ENCODE results near the gene WDR53.
"Not testable (repeated sequence)": the region's sequence is repeated elsewhere in the genome, so short reads cannot be mapped to it uniquely, and the experiment has no call there.

WDR53 gene

DNA sequence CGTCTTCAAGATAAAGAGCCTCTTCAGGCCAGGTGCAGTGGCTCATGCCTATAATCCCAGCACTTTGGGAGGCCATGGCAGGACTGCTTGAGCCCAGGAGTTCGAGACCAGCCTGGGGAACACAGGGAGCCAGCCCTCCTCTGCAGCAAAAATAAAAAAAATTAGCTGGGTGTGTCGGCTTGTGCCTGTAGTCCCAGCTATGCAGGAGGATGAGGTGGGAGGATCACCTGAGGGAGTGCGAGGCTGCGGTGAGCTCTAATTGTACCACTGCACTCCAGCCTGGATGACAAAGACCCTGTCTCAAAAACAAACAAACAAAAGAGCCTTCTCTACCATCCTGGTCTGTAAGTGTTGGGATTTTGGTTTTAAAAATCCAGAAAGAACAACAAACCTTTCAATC, 11.1 kb downstream of the WDR53 start:
- no peak for DNase-seq

DNA sequence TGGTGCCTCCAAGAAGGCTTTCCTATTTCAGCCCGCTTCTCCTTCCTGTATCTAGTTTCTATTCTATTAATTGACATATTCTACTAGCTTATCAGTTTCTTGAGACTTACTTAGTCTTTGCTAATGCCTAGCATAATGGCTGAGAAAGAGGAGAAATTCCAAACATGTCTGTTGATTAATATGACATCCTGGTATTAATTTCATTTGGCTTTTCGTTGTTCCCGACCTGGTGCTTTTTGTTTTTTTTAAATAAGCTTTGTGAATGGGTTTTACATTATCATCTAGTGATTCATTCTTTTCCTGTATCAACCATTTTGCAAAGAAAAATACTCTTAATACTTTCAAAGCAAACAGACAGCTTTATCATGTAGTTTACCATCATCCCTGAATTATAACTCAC, 13.1 kb downstream of the WDR53 start:
- no peak for DNase-seq

DNA sequence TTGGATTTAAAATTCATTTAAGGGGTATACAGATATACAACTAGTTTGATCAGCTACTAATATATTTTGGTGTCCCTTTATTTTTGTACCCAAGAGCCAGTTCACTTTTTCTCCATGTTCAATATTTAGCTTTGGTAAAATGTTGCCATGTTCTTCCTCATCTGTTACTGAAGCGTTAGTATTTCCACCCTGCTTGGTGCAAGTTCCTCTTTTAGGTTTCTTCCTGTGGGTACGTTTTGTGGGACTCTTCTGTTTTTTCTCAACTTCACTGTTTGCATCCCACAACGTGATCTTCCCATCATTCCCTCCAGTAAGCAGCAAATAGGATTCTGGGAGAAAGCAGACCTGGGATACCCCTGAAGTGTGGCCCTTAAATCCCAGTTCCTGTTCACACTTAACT, 14.1 kb downstream of the WDR53 start:
- DNase-seq = no peak

DNA sequence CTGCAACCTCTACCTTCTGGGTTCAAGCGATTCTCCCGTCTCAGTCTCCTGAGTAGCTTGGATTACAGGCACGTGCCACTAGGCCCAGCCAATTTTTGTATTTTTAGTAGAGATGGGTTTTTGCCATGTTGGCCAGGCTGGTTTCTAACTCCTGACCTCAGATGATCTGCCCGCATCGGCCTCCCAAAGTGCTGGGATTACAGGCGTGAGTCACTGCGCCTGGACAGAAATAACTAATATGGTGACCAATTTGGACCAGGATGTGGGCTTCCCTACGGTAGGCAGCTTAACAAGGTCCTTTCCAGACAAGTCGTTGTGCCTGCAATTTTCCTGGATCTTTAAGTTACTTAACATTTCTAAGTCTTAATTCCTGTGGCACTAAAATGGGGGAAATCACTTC, 14.8 kb downstream of the WDR53 start:
- DNase-seq = no peak

DNA sequence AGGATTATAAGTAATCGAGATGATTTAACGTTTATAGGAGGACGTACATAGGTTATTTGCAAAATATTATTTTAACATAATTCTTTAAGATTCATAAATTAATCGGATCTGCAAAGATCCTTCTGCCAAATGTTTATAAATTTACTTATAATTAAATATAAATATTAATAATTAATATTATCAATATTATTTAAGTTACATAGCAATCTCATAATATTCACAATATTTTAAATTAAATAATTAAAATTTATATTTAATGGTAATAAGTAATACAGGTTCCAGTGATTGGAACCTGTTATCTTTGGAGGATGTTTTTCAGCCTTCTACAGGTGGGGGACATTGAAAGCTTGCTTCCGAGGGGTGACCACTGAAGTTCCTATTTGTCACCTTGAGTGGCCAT, 16.1 kb downstream of the WDR53 start:
- no peak for DNase-seq

DNA sequence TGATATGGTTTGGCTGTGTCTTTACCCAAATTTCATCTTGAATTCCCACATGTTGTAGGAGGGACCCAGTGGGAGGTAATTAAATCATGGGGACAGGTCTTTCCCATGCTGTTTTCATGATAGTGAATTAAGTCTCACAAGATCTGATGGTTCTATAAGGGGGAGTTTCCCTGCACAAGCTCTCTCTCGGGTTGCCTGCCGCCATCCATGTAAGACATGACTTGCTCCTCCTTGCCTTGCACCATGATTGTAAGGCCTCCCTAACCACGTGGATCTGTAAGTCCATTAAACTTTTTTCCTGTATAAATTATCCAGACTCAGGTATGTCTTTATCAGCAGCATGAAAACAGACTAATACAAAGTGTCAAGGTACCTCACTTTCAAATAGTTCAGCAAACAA, 18.2 kb downstream of the WDR53 start:
- DNase-seq = not testable (repeated sequence)

DNA sequence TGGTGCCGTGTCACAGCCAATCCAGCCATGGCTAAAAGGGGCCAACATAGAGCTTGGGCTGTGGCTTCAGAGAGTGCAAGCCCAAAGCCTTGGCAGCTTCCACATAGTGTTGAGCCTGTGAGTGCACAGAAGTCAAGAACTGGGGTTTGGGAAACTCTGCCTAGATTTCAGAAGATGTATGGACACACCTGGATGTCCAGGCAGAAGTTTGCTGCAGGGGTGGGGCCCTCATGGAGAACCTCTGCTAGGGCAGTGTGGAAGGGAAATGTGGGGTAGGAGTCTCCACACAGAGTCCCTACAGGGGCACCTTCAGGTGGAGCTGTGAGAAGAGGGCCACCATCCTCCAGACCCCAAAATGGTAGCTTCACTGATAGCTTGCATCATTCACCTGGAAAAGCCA, 19.0 kb downstream of the WDR53 start:
- DNase-seq = not testable (repeated sequence)

DNA sequence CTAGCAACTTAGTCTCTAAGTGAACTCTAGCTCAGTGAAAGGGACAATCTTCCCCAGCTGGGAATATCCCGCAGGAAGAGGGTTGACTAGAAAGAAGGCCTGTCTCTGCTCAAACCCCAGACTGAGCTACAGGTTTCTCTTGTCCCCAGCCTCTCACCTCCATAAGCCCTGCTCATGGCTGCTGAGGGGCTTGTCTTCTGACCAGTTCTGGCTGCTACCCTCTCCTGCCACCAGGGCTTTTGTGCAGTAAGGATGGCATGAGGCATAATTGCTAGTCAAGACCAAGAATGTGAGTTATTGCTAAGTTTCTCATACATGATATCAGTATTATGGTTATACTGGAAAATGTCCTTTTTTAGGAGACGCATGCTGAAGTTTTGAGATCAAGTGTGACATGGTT, 21.3 kb downstream of the WDR53 start:
- no peak for DNase-seq

DNA sequence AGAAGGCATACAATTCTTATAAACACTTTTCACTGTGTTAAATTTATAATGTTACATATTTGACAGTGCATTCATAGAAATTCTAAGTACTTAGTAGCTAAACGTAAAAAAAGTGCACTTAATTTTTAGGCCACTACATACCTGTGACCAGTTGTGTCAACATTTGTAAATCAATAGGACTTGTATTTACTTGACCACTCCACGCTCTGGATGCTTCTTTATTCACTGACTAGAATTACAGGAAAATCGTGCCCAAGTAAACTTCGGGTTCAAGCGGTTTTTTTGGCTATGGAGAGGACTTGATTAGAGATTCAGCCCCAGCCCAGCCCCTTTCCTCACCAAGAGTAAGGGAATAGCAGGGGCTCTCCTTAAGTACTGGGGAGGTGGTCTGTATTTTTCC, 21.8 kb downstream of the WDR53 start:
- no peak for DNase-seq

DNA sequence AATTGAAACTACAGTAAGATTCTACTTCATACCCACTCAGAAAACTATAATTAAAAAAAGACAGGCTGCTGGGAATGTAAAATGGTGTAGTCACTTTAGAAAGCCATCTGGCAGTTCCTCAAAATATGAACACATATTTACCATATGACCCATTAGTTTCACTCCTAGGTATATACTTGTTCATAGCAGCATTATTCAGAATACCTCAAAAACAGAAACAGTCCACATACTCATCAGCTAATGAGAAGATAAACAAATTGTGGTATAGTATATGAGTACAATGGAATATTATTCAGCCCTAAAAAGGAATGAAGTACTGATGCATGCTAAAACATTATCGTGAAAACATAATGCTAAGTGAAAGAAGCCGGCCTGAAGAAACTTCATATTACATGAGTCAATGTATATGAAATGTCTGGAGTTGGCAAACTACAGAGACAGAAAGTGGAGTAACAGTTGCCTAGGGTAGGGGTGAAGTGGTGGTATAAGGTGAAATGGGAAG, 23.8 kb downstream of the WDR53 start:
- no peak for DNase-seq

DNA sequence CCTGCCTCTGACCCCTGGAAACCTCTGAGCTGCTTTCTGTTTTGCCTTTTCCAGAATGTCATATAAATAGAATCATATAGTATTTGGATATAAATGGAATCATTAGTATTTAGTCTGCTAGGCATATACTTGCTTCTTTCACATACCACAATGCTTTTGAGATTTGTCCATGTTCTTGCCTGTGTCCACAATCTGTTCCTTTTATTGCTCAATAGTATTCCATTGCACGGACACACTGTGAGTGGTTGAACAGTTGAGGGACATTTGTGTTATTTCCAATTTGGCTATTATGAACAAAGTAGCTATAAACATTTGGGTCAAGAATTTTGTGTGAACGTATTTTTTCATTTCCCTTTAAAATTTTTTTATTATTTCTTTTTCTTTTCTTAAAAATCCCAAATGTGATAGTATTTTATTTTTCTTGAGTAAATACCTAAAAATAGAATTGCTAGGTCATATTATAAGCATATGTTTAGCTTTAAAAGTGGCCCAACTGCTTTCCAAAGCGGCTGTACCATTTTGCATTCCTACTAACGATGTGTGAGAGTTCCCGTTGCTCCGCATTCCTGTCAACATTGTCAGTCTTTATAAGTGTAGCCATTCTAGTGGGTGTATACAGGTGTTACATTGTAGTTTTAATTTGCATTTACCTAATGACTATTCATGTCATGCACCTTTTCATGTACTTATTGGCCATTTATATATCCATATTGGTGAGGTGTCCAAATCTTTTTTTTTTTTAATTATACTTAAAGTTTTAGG, 26.5 kb downstream of the WDR53 start:
- no peak for DNase-seq

DNA sequence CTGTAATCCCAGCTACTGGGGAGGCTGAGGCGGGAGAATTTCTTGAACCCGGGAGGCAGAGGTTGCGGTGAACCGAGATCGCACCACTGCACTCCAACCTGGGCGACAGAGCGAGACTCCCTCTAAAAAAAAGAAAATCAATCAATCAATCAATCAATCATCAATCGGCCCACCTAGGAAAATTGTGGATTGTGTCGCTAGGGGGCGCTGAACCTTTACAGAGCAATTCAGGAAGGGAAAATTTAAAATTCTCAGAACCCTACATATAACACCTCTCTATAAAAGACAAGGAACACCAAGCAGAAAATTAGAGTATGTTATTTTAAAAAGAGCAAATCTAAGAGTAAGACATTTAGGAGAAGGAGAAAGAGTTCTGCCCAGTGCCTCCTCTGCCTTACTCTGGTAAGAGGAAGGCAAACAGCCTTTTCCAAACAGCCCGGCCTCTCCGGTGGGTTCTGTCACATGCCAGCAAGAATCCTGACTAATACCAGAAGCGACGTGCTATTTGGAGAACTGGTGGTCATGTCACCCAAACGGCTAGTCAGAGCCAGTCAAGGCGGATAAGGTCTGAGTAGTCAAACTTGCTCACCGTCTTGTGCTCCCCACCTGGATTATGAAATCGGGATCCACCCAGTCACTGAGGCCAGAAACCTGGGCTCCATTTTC, 30.9 kb downstream of the WDR53 start:
- DNase-seq = no peak

DNA sequence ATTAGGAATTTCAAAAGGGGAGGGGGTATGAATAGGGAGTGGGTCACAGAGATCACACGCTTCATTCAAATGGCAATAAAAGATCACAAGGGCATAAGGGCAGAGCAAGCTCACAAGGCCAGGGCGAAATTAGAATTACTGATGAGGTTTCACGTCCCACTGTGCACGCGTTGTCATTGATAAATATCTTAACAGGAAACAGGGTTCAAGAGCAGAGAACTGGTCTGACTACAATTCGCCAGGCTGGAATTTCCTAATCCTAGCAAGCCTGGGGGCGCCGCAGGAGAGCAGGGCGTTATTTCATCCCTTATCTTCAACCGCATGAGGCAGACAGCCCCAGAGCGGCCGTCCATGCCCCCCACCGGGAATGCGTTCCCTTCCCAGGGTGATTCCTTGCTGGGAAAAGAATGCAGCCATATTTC, 35.1 kb downstream of the WDR53 start:
- DNase-seq = peak; percentile 60

DNA sequence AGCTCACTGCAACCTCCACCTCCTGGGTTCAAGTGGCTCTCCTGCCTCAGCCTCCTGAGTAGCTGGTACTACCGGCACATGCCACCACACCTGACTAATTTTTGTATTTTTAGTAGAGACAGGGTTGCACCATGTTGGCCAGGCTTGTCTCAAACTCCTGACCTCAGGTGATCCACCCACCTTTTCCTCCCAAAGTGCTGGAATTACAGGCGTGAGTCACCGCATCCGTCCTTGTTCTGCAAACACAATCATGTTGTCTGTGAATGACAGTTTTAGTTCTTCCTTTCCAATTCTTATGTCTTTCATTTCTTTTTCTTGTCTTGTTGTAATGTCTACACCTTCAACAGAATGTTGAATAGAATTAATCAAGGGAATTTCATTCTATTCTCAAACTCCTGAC, 36.9 kb downstream of the WDR53 start:
- DNase-seq = no peak

DNA sequence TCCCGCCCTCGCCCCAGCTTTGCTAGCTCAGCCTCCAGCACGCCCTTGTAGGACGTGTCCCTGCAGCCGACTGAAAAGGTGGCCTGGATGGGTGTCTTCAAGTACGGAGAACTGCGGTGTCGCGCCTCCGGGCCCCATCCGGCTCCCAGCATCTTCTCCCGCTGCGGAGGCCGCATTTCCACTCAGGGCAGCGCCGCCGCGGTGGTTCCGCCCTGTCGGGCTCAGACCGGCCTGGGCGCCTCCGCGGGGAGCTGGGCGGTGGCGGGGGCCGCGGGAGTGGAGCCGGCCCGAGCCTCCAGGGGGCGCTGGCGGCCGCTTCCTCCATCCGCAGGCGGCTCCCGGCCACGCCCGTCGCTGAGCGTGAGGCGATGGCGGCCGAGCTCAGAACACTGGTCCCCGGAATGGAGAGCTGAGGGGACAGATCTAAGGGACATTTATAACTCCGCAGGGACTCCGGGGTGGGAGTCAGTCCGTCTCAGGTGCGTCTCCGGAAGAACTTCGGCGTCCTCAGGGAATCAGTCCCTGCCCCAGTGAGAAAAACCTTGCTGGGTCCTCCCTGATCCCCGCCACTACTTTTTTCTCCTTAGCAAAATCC, 39.6 kb downstream of the WDR53 start:
- DNase-seq = peak; percentile 81

DNA sequence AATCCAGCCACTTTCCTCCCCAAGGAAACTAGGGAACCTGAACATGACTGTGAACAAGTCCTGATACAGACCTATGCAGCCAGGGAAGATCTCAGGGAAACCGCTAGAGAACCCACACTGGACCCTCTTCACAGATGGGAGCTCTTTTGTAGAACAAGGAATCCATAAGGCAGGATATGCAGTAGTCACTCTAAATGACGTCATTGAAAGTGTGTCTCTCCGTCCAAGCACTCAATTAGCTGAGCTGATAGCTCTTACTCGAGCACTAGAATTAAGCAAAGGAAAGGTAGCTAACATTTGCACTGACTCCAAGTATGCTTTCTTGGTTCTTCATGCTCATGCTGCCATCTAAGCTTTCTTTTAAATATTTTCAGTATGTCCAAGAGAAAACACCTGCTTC, 43.2 kb downstream of the WDR53 start:
- DNase-seq = no peak

DNA sequence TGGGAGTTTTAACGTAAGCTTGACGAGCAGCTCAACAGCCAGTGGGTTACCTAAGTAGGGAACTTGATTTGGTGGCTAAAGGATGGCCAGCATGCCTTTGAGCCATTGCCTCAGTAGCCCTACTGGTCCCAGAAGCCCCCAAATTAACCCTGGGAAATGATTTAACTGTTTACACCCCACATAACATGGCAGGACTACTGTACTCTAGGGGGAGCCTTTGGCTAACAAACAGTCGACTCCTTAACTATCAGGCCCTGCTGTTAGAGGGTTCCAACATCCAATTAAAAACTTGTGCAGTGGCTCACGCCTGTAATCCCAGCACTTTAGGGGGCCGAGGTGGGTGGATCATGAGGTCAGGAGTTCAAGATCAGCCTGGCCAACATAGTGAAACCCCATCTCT, 43.8 kb downstream of the WDR53 start:
- DNase-seq = no peak

DNA sequence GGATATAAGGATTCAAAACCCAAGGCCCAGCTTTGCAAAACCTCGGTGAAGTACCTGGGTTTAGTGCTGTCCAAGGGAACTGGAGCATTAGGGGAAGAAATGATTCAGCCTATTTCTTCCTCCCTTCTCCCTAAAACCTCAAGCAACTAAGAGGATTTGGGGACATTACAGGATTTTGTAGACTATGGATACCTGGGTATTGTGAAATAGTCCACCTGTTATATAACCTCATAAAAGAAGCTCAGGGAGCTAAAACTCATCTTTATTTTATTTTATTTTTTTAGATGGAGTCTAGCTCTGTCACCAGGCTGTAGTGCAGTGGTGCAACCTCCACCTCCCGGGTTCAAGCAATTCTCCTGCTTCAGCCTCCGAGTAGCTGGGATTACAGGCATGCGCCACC, 44.5 kb downstream of the WDR53 start:
- no peak for DNase-seq

DNA sequence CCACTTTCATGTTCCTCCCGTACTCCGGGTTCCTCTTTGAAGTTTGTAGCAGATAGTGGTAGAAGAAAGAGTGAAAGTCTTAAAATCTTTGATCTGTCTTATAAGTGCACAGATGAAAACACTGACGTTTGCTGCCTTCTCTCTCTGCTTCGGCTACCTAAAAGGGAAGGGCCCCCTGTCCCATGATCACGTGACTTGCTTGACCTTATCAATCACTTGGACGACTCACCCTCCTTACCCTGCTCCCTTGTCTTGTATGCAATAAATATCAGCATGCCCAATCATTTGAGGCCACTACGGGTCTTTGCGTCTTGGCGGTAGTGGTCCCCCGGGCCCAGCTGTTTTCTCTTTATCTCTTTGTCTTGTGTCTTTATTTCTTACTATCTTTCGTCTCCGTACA, 47.1 kb downstream of the WDR53 start:
- not testable (repeated sequence) for DNase-seq

DNA sequence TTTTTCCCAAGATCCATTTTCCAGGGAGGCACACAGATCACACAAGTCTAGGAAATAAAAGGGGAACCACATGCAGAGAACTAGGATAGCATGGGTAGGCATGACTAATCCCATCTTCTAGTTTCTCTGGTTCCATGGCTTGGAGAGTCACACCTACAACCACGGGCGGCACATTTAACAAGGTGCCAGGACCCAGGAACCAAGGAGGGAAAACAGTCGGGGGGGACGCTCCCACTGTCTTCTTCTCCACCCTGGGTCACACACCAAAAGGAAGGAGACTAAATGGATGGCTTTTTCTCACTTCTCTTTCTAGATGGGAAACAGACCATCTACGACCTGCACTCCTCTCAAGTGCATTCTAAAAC, 48.7 kb downstream of the WDR53 start:
- DNase-seq = no peak

DNA sequence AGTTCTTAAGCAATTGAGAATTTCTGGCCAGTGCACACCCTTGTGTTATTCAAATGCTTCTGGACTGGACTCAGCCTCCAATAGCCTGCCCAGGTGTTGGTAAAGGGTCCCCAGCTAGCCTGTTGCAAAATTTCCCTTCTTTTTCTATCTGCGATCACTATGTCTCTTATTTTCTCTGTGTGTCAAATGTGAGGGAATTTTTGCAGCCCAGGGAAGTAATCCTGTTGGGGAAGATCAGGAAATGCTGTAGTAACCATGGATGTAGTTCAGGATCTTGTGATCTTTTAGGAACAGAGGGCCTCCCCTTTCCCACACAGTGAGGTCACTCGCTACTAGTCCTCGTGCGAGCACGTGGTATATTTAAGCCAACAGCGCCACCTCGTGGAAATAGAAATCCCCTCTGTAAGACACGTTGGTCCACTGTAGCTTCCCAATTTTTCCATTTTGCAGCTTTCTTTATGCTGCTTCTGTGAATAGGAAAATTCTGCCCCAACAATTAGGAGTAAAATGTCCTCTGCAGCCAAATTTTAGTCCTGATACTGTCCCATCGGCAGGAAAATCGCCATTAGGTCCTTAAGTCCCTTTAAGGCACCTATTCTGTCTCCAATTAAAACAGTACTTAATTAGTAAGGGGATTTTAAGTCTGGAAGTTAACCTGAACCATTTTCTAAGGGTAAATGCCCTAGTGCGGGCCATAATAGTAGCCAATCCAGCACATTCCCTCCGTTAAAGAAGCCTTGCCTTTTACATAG, 49.2 kb downstream of the WDR53 start:
- peak; percentile 67 for DNase-seq

DNA sequence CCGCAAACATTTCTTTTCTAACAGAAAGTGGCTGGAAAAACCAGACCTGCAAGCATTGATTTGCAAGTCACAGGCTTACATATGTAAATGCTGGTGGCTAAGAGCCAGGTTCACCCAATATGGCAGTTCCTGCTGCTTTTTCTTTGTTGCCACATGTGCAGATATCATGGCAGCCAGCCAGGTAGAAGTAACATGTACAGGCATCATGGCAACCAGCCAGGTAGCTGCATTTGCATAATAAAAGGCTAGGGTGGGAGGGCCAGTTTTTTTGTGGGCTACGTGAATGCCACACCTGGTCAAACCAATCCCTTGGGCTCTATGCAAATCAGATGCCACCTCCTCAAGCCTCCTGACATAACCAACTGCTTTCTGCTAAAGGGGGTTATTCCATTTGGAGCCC, 50.4 kb downstream of the WDR53 start:
- no peak for DNase-seq

DNA sequence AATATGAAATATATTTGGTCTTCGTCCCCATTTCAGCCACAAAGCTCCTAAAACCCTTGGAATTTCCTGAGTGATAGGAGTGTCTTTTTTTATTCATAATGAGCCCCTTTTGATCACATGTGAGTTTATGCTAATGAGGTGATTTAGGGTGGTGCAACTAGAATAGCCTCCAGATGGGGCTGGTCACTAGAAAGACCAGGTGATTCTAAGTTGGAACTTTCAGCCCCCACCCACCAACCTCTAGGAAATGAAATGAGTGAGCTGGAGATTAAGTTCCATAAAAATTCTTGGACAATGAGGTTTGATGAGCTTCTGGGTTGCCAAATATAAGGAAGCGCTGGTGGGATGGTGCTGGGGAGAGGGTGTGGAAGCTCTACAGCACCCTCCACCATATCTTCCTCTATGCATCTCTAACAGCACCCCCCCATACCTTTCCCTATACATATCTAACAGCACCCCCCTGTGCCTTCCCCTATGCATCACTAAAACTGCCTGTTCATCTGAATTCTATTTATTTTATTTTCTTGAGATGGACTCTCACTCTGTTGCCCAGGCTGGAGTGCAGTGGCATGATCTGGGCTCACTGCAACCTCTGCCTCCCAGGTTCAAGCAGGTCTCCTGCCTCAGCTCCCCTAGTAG, 51.1 kb downstream of the WDR53 start:
- no peak for DNase-seq
